ENCODE results near the gene TOP2A. TPM values are rescaled to one million over a fixed set of nuclear protein-coding genes. Genes with fewer than 3 reads are reported as not detected.

TOP2A gene
- total RNA-seq, 2 donors from 2014 or later = 0.81 to 8.5 TPM

DNA sequence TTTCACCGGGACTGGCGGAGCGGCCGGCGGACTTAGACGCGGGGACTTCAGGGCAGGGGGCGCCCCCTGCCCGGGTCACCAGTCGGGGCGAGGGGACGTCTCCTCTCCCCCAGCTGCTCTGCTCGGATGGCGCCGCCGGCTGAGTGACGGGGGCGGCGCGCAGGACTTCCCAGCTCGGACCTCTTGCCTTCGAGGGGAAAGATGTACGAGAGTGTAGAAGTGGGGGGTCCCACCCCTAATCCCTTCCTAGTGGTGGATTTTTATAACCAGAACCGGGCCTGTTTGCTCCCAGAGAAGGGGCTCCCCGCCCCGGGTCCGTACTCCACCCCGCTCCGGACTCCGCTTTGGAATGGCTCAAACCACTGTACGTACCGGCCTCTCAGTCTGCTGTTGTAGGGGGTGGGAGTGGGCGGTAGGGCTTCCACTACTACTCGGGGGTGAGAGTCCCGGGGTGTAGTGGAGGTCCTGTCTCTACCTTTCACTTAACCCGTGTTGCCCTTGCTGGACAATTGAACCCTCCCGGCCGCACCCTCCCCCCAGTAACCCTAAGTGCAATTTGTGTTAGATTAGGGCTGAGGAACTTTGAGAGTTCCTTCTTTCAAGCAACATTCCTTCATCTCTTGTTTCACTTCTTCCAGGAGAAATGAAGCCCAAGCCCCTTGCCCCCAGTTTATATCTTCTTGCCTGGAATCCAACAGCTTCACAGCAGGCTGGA lies 75.0 kb downstream of the TOP2A start:
- Histone ChIP-seq H3K9me3 (no peaks in the 10 kb centered on the region), H3K4me3 (peak overlapping the region; percentile 94), H3K4me1 (ENCODE audit: control insufficient read depth in 1 of 2, low read depth in 2 of 2) (peaks cover 32 to 56% of the 10 kb centered on the region in 2 donors), H3K27me3 (replicated peaks; ENCODE audit: insufficient read depth) (no peaks in the 10 kb centered on the region), H3K27ac (peak overlapping the region; percentile 91 to 92), H3K36me3 (no peaks in the 10 kb centered on the region)
- ATAC-seq (ENCODE audit: insufficient number of reproducible peaks, low FRiP score, low read depth) (no peak), DNase-seq (ENCODE audit: low spot score) (no peak)
- TF ChIP-seq CTCF (IDR thresholded peaks at IDR 0.05) = no peak

DNA sequence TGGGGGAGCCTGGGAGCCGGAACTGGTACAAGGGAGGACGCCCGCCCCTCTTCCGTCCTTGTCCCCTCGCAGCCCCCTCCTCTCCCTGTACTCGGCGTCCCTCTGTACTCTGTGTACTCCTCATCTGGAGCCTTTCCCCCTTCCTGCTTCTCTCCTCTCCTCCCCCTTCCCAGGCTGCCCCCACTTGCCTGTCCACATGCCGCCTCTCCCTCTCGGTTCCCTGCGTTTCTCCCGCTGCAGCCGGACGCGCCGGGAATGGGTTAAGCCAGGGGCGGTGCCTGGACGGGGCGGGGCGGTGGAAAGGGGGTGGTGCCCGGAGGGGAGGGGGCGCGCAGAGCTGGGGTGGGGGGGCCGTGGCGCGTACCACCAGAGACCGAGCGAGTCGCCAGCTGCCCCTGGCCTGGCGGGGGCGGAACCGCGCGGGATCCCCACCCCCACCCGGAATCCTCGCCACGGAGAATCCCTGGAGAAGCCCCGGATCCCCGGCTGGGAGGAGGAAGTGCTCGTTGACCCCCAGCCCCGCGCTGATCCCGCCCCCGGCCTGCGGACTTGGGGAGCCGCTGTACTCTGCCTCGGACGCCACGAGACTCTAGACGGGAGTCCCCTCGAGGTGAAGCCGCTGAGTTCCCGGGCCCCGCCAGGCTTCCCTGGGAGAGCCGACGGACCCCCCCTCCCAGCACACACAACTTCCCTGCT lies 75.7 kb downstream of the TOP2A start:
- Histone ChIP-seq H3K9me3 (no peaks in the 10 kb centered on the region), H3K4me1 (ENCODE audit: control insufficient read depth in 1 of 2, low read depth in 2 of 2) (peaks cover 26 to 55% of the 10 kb centered on the region in 2 donors), H3K27me3 (replicated peaks; ENCODE audit: insufficient read depth) (no peaks in the 10 kb centered on the region), H3K27ac (peak overlapping the region; percentile 91 to 92), H3K4me3 (peak overlapping the region; percentile 94), H3K36me3 (no peaks in the 10 kb centered on the region)
- DNase-seq (ENCODE audit: low spot score) = no peak
- ATAC-seq (ENCODE audit: insufficient number of reproducible peaks, low FRiP score, low read depth) = peak; percentile 21
- no peak for TF ChIP-seq CTCF (IDR thresholded peaks at IDR 0.05)

- Histone ChIP-seq H3K27me3 (replicated peaks; ENCODE audit: insufficient read depth) (no peaks in the 10 kb centered on the region), H3K27ac (peak overlapping the region; percentile 91 to 92), H3K4me3 (peak overlapping the region; percentile 94), H3K9me3 (no peaks in the 10 kb centered on the region), H3K36me3 (no peaks in the 10 kb centered on the region), H3K4me1 (ENCODE audit: control insufficient read depth in 1 of 2, low read depth in 2 of 2) (peaks cover 19 to 55% of the 10 kb centered on the region in 2 donors)
- peak; percentile 32 for ATAC-seq (ENCODE audit: insufficient number of reproducible peaks, low FRiP score, low read depth)
- no peak for TF ChIP-seq CTCF (IDR thresholded peaks at IDR 0.05)
- DNase-seq (ENCODE audit: low spot score) = peak; percentile 79
These were observed 76.6 kb downstream of the TOP2A start for GRCh38 chr17:40340880-40341807.

- TF ChIP-seq CTCF (IDR thresholded peaks at IDR 0.05) = no peak
- peak overlapping the region; percentile 91 to 92 for H3K27ac ChIP-seq
- peaks cover 20 to 55% of the 10 kb centered on the region in 2 donors for H3K4me1 ChIP-seq (ENCODE audit: control insufficient read depth in 1 of 2, low read depth in 2 of 2)
- H3K4me3 ChIP-seq = no peak overlapping the region
- DNase-seq (ENCODE audit: low spot score) (no peak), ATAC-seq (ENCODE audit: insufficient number of reproducible peaks, low FRiP score, low read depth) (no peak)
- no peaks in the 10 kb centered on the region for H3K9me3 ChIP-seq
- H3K27me3 ChIP-seq (replicated peaks; ENCODE audit: insufficient read depth) = no peaks in the 10 kb centered on the region
- H3K36me3 ChIP-seq = no peaks in the 10 kb centered on the region
These were observed 77.4 kb downstream of the TOP2A start for GRCh38 chr17:40340327-40340726.

All from thoracic aorta (tissue), 2 donors.